ENCODE results near the gene CHKA. TPM values are rescaled to one million over a fixed set of nuclear protein-coding genes. Genes with fewer than 3 reads are reported as not detected.
"Not testable (repeated sequence)": the region's sequence is repeated elsewhere in the genome, so short reads cannot be mapped to it uniquely, and the experiment has no call there.

CHKA gene
- total RNA-seq, 2 experiments from 2014 or later, result 15.8 to 16.7 TPM

- Mint-ChIP-seq H3K4me3 (no peak overlapping the region), H3K36me3 (ENCODE audit: low read depth) (no peaks in the 10 kb centered on the region), H3K4me1 (ENCODE audit: low read depth) (peaks cover 16% of the 10 kb centered on the region), H3K9me3 (no peaks in the 10 kb centered on the region), H3K27ac (no peak overlapping the region), H3K27me3 (no peaks in the 10 kb centered on the region)
- POLR2A ChIA-PET, result interaction anchor here (1.1 to 1.3 kb wide), 2 partner anchors 8 to 21 kb away, joined by 3 read pairs; no protein-coding TSS in a partner anchor
- DNase-seq, result no peak
- CTCF ChIA-PET, result interaction anchor here (1.0 kb wide), 1 partner anchor 142 kb away, joined by 3 read pairs; no protein-coding TSS in a partner anchor
- no peak for ATAC-seq
- TF ChIP-seq CTCF (IDR thresholded peaks at IDR 0.05), result no peak
- intact Hi-C loops (cut with micrococcal nuclease), result no loop called here
These were observed 24.2 kb downstream of the CHKA start for GRCh38 chr11:68096962-68097361.

- no peaks in the 10 kb centered on the region for H3K9me3 Mint-ChIP-seq
- TF ChIP-seq CTCF (IDR thresholded peaks at IDR 0.05), result no peak
- CTCF ChIA-PET, result no interaction called here
These were observed 27.6 kb downstream of the CHKA start for GRCh38 chr11:68093565-68093964.

GRCh38 chr11:68092946-68093345 lies 28.2 kb downstream of the CHKA start:
- POLR2A ChIA-PET; H3K27me3 Mint-ChIP-seq; DNase-seq; H3K9me3 Mint-ChIP-seq; intact Hi-C loops (cut with micrococcal nuclease); H3K4me1 Mint-ChIP-seq (ENCODE audit: low read depth); H3K27ac Mint-ChIP-seq; ATAC-seq; CTCF ChIA-PET; H3K36me3 Mint-ChIP-seq (ENCODE audit: low read depth); H3K4me3 Mint-ChIP-seq: not testable (repeated sequence)

More at GRCh38 chr11:68093565-68093964, 27.6 kb downstream of the CHKA start:
- no peaks in the 10 kb centered on the region for H3K27me3 Mint-ChIP-seq
- H3K4me1 Mint-ChIP-seq (ENCODE audit: low read depth), result peaks cover 7% of the 10 kb centered on the region
- no peak overlapping the region for H3K27ac Mint-ChIP-seq
- POLR2A ChIA-PET, result no interaction called here
- DNase-seq, result no peak
- no peak overlapping the region for H3K4me3 Mint-ChIP-seq
- no peaks in the 10 kb centered on the region for H3K36me3 Mint-ChIP-seq (ENCODE audit: low read depth)
- ATAC-seq, result no peak
- intact Hi-C loops (cut with micrococcal nuclease), result no loop called here

- Mint-ChIP-seq H3K36me3 (ENCODE audit: low read depth) (no peaks in the 10 kb centered on the region), H3K9me3 (no peaks in the 10 kb centered on the region)
These were observed 28.8 kb downstream of the CHKA start for GRCh38 chr11:68092411-68092810.

GRCh38 chr11:68090706-68091105 lies 30.5 kb downstream of the CHKA start:
- POLR2A ChIA-PET, result no interaction called here
- Mint-ChIP-seq H3K4me3 (no peak overlapping the region), H3K27ac (no peak overlapping the region), H3K4me1 (ENCODE audit: low read depth) (peaks cover 7% of the 10 kb centered on the region), H3K36me3 (ENCODE audit: low read depth) (no peaks in the 10 kb centered on the region), H3K9me3 (no peaks in the 10 kb centered on the region), H3K27me3 (no peaks in the 10 kb centered on the region)
- CTCF ChIA-PET, result no interaction called here
- ATAC-seq, result peak; percentile 62
- TF ChIP-seq CTCF (IDR thresholded peaks at IDR 0.05), result no peak
- intact Hi-C loops (cut with micrococcal nuclease), result no loop called here
- DNase-seq, result peak; percentile 22

More at GRCh38 chr11:68092411-68092810, 28.8 kb downstream of the CHKA start:
- Mint-ChIP-seq H3K27me3 (no peaks in the 10 kb centered on the region), H3K27ac (no peak overlapping the region), H3K4me1 (ENCODE audit: low read depth) (peaks cover 7% of the 10 kb centered on the region), H3K4me3 (no peak overlapping the region)
- intact Hi-C loops (cut with micrococcal nuclease), result no loop called here
- ChIA-PET POLR2A (no interaction called here), CTCF (no interaction called here)
- ATAC-seq, result no peak
- TF ChIP-seq CTCF (IDR thresholded peaks at IDR 0.05), result no peak
- DNase-seq, result no peak

GRCh38 chr11:68090287-68090686 lies 30.9 kb downstream of the CHKA start:
- Mint-ChIP-seq H3K27me3 (no peaks in the 10 kb centered on the region), H3K4me3 (no peak overlapping the region), H3K27ac (no peak overlapping the region), H3K9me3 (no peaks in the 10 kb centered on the region), H3K4me1 (ENCODE audit: low read depth) (peaks cover 7% of the 10 kb centered on the region), H3K36me3 (ENCODE audit: low read depth) (no peaks in the 10 kb centered on the region)
- no peak for TF ChIP-seq CTCF (IDR thresholded peaks at IDR 0.05)
- POLR2A ChIA-PET, result interaction anchor here (0.8 kb wide), 1 partner anchor 9 kb away, joined by 3 read pairs; no protein-coding TSS in a partner anchor
- intact Hi-C loops (cut with micrococcal nuclease), result no loop called here
- DNase-seq, result no peak
- ATAC-seq, result no peak
- CTCF ChIA-PET, result no interaction called here
